GM21526 (cell line): ENCODE results near the gene GOLIM4.
A peak's percentile ranks its signal among the peaks of the same experiment; 100 is the strongest.
"Not testable (repeated sequence)": the region's sequence is repeated elsewhere in the genome, so short reads cannot be mapped to it uniquely, and the experiment has no call there.

ENCODE experiments used
- ATAC-seq: cut with Tn5 transposase; IDR thresholded peaks from one replicate; pipeline ENCODE4 v1.9.1; 2021; ENCODE audit warnings: moderate library complexity; ENCODE audit not compliant: unreplicated experiment, low FRiP score

Gene GOLIM4

GRCh38 chr3:168080499-168081170 lies 15.1 kb downstream of the GOLIM4 start:
- no peak for ATAC-seq

GRCh38 chr3:168080022-168080421 lies 15.7 kb downstream of the GOLIM4 start:
- no peak for ATAC-seq

GRCh38 chr3:168077091-168077490 lies 18.6 kb downstream of the GOLIM4 start:
- ATAC-seq, result no peak

GRCh38 chr3:168073842-168074605 lies 21.7 kb downstream of the GOLIM4 start:
- no peak for ATAC-seq

GRCh38 chr3:168072323-168072650 lies 23.4 kb downstream of the GOLIM4 start:
- ATAC-seq, result no peak

- no peak for ATAC-seq
Measured at GRCh38 chr3:168071591-168072322, 24.0 kb downstream of the GOLIM4 start.

GRCh38 chr3:168070919-168071318 lies 24.8 kb downstream of the GOLIM4 start:
- no peak for ATAC-seq

- ATAC-seq, result no peak
Measured at GRCh38 chr3:168068346-168068745, 27.4 kb downstream of the GOLIM4 start.

- no peak for ATAC-seq
Measured at GRCh38 chr3:168066882-168067281, 28.8 kb downstream of the GOLIM4 start.

- ATAC-seq, result no peak
Measured at GRCh38 chr3:168065569-168065968, 30.2 kb downstream of the GOLIM4 start.

GRCh38 chr3:168063122-168063521 lies 32.6 kb downstream of the GOLIM4 start:
- no peak for ATAC-seq

GRCh38 chr3:168062679-168063078 lies 33.0 kb downstream of the GOLIM4 start:
- ATAC-seq, result no peak

GRCh38 chr3:168061332-168061996 lies 34.3 kb downstream of the GOLIM4 start:
- peak; percentile 95 for ATAC-seq

GRCh38 chr3:168060317-168060716 lies 35.4 kb downstream of the GOLIM4 start:
- ATAC-seq, result no peak

GRCh38 chr3:168058481-168058880 lies 37.2 kb downstream of the GOLIM4 start:
- no peak for ATAC-seq

GRCh38 chr3:168056398-168057230 lies 39.1 kb downstream of the GOLIM4 start:
- ATAC-seq, result not testable (repeated sequence)

GRCh38 chr3:168054447-168054846 lies 41.3 kb downstream of the GOLIM4 start:
- ATAC-seq, result no peak

- ATAC-seq, result no peak
Measured at GRCh38 chr3:168053115-168053514, 42.6 kb downstream of the GOLIM4 start.

GRCh38 chr3:168052515-168052914 lies 43.2 kb downstream of the GOLIM4 start:
- no peak for ATAC-seq
